Upper lobe of left lung (tissue), 4 donors: Measurements from ENCODE around the gene HIVEP3.

Source experiments
- CTCF ChIP-seq, 6 experiments: fragments of 450-650 bp in 4 of 6; fragments of 200-600 bp in 2 of 6; sonication (generic) in 2 of 6; IDR thresholded peaks; one replicate each; pipeline ENCODE4 v1.5.1; 2016 to 2019; ENCODE audit warnings: antibody characterized with exemption in 6 of 6
- EP300 ChIP-seq, 4 donors: sonication (generic); formaldehyde crosslinking; IDR thresholded peaks; one replicate each; pipeline ENCODE4 v1.5.1; 2017; ENCODE audit warnings: antibody characterized with exemption in 4 of 4, control low read depth in 2 of 4
- POLR2A ChIP-seq, 4 donors: fragments of 450-650 bp; IDR thresholded peaks; one replicate each; pipeline ENCODE4 v1.5.1; 2016 to 2017; ENCODE audit warnings: antibody characterized with exemption in 4 of 4, mild to moderate bottlenecking in 2 of 4
- POLR2AphosphoS5 ChIP-seq, 2 donors: sonication (generic); formaldehyde crosslinking; IDR thresholded peaks; one replicate each; pipeline ENCODE4 v1.5.1; 2017; ENCODE audit warnings: antibody characterized with exemption in 2 of 2

DNA sequence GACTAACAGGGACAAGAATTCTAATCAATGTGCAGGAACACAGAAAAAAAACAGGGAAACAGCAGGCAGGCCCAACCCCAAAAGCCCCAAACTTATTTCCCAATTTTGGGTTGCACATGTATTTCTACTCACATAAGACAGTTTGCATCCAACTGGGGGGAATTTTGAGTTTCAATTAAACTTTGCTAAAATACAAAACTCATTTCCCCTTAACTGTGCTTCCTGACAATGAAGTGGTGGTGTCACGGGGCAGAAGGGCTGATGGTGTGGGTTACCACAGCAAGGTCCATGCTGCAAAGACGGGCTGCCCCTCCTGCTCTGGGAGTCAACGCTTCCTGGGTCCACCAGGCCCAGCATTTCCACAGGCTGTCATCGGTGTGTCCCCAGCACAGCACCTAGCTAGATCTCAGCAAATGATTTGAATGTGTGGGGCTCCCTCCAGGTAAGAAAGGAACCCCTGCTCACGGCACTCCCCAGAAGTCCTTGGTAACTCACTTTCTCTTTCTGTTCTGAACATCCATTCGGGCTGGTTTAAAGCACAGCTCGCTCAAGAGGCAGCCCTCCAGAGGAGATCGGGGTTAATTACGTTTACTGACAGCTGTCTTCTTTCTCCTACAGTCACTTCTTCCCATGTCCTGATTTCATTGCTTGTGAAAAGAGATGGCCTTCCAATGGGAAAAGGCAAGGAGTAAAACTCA, 27.4 kb downstream of the HIVEP3 start:
- TF ChIP-seq CTCF (IDR thresholded peaks at IDR 0.05) = peak in 3 of 6 experiments; percentile 24 to 48 (median 37)
- no peak for TF ChIP-seq POLR2AphosphoS5 (IDR thresholded peaks at IDR 0.05)
- no peak for TF ChIP-seq POLR2A (IDR thresholded peaks at IDR 0.05)
- TF ChIP-seq EP300 (IDR thresholded peaks at IDR 0.05) = peak in 1 of 4 donors; percentile 16
